IMR-90 (cell line): ENCODE measurements around the gene OVCH1. TPM values are rescaled to one million over a fixed set of nuclear protein-coding genes. Genes with fewer than 3 reads are reported as not detected.

ENCODE experiments used
- ATAC-seq: fragments of 200-7000 bp; cut with Tn5 transposase; 2 replicates; pipeline ENCODE4 v1.9.1; 2020; ENCODE audit warnings: low read depth, mild to moderate bottlenecking, moderate library complexity
- BruUV-seq: library from RNA; stranded (reverse); fragments of 400-500 nt; replicated peaks from 2 replicates; lab custom pipeline; 2021; lab: Mats Ljungman, UMichigan
- CTCF ChIA-PET: fragments of 300-600 bp; formaldehyde crosslinking; extraction: SDS; loops from one replicate; lab custom pipeline; 2021; ENCODE audit warnings: antibody characterized with exemption; lab: Yijun Ruan, JAX
- POLR2A ChIA-PET: fragments of 300-600 bp; sonication (Branson Sonifier 250); formaldehyde crosslinking; loops from one replicate; lab custom pipeline; 2022; ENCODE audit warnings: antibody characterized with exemption; ENCODE audit not compliant: unreplicated experiment; lab: Charles Lee
- DNase-seq: peaks from one replicate; pipeline ENCODE4 v3.0.0; 2013
- H2AFZ ChIP-seq: replicated peaks from 2 replicates; pipeline ENCODE3; 2013; ENCODE audit warnings: low read length, mild to moderate bottlenecking; ENCODE audit not compliant: poor library complexity
- H2AK5ac ChIP-seq: 2 replicates; pipeline ENCODE4 v1.6.1; 2013; ENCODE audit warnings: low read depth, low read length, inconsistent platforms
- H2AK9ac ChIP-seq: replicated peaks from 2 replicates; pipeline ENCODE3; 2013; ENCODE audit warnings: mild to moderate bottlenecking, low read depth, low read length, moderate library complexity; ENCODE audit not compliant: poor library complexity
- H2BK120ac ChIP-seq: 2 replicates; pipeline ENCODE4 v1.6.1; 2013; ENCODE audit warnings: low read depth, low read length, inconsistent platforms
- H2BK15ac ChIP-seq: 3 replicates; pipeline ENCODE4 v1.6.1; 2013; ENCODE audit warnings: low read depth, low read length, inconsistent platforms
- H2BK20ac ChIP-seq: 2 replicates; pipeline ENCODE4 v1.6.1; 2013; ENCODE audit warnings: low read depth, mild to moderate bottlenecking, inconsistent platforms, low read length, moderate library complexity
- H2BK5ac ChIP-seq: 2 replicates; pipeline ENCODE4 v1.6.1; 2013; ENCODE audit warnings: mild to moderate bottlenecking, low read depth, low read length, inconsistent platforms; ENCODE audit not compliant: poor library complexity, severe bottlenecking
- H3K14ac ChIP-seq: replicated peaks from 2 replicates; pipeline ENCODE4 v1.6.1; 2013; ENCODE audit warnings: low read depth, low read length, inconsistent platforms
- H3K18ac ChIP-seq: 2 replicates; pipeline ENCODE4 v1.6.1; 2013; ENCODE audit warnings: low read depth, low read length, control low read depth
- H3K23ac ChIP-seq: 2 replicates; pipeline ENCODE4 v1.6.1; 2013; ENCODE audit warnings: low read depth, low read length, inconsistent platforms
- H3K27ac ChIP-seq: 2 replicates; pipeline ENCODE4 v1.5.1; 2013; ENCODE audit warnings: mild to moderate bottlenecking, control low read depth, low read length; ENCODE audit not compliant: insufficient read depth
- H3K27me3 ChIP-seq: 2 replicates; pipeline ENCODE4 v1.6.1; 2013; ENCODE audit warnings: low read length; ENCODE audit not compliant: control insufficient read depth, insufficient read depth
- H3K36me3 ChIP-seq: 2 replicates; pipeline ENCODE4 v1.6.1; 2013; ENCODE audit warnings: low read length, mixed read lengths; ENCODE audit not compliant: control insufficient read depth, insufficient read depth
- H3K4ac ChIP-seq: 2 replicates; pipeline ENCODE4 v1.6.1; 2013; ENCODE audit warnings: low read depth, low read length, inconsistent platforms
- H3K4me1 ChIP-seq: 2 replicates; pipeline ENCODE4 v1.6.1; 2013; ENCODE audit warnings: low read length, mixed read lengths; ENCODE audit not compliant: control insufficient read depth, insufficient read depth
- H3K4me2 ChIP-seq: 2 replicates; pipeline ENCODE4 v1.6.1; 2013; ENCODE audit warnings: low read depth, mild to moderate bottlenecking, control low read depth, low read length, moderate library complexity
- H3K4me3 ChIP-seq: 2 replicates; pipeline ENCODE4 v1.5.1; 2013; ENCODE audit warnings: low read depth, mild to moderate bottlenecking, control low read depth, low read length, moderate library complexity; ENCODE audit not compliant: insufficient read depth
- H3K56ac ChIP-seq: 2 replicates; pipeline ENCODE4 v1.6.1; 2013; ENCODE audit warnings: low read length, inconsistent platforms; ENCODE audit not compliant: insufficient read depth; ENCODE audit errors: extremely low read depth
- H3K79me1 ChIP-seq, 2 experiments: 2 replicates each; pipeline ENCODE4 v1.6.1; 2013; ENCODE audit warnings: low read length in 2 of 2, inconsistent platforms in 1 of 2, low read depth in 1 of 2
- H3K9ac ChIP-seq: 2 replicates; pipeline ENCODE4 v1.6.1; 2013; ENCODE audit warnings: low read depth, low read length, control low read depth
- H3K9me1 ChIP-seq: 2 replicates; pipeline ENCODE4 v1.6.1; 2013; ENCODE audit warnings: low read length, inconsistent platforms; ENCODE audit not compliant: insufficient read depth
- H3K9me3 ChIP-seq: 2 replicates; pipeline ENCODE4 v1.6.1; 2013; ENCODE audit warnings: low read length; ENCODE audit not compliant: control insufficient read depth, insufficient read depth
- H4K20me1 ChIP-seq: 2 replicates; pipeline ENCODE4 v1.6.1; 2013; ENCODE audit warnings: low read length, inconsistent platforms; ENCODE audit not compliant: insufficient read depth
- H4K5ac ChIP-seq: 2 replicates; pipeline ENCODE4 v1.6.1; 2013; ENCODE audit warnings: mild to moderate bottlenecking, low read depth, low read length, control low read depth
- H4K8ac ChIP-seq, 2 experiments: 2 replicates each; pipeline ENCODE4 v1.6.1; 2013; ENCODE audit warnings: low read depth in 2 of 2, low read length in 2 of 2, control low read depth in 1 of 2, inconsistent platforms in 1 of 2
- H4K91ac ChIP-seq: 2 replicates; pipeline ENCODE4 v1.6.1; 2013; ENCODE audit warnings: low read depth, low read length, inconsistent platforms; ENCODE audit not compliant: insufficient read depth
- CEBPB ChIP-seq: IDR thresholded peaks from 2 replicates; pipeline ENCODE4 v1.6.1; 2012; ENCODE audit warnings: low read depth, low read length, improper control_type of control experiment
- MXI1 ChIP-seq: IDR thresholded peaks from 2 replicates; pipeline ENCODE4 v1.6.1; 2012; ENCODE audit warnings: low read depth, mild to moderate bottlenecking, low read length, moderate library complexity, borderline replicate concordance
- dilution Hi-C: fragments of 300-500 bp; cut with HindIII; formaldehyde crosslinking; loops from one replicate; pipeline ENCODE4 v1.14.3; 2018; ENCODE audit warnings: low sequenced_read_pairs; ENCODE audit not compliant: unreplicated experiment
- in situ Hi-C: fragments of 300-500 bp; cut with MboI; formaldehyde crosslinking; loops from 3 replicates; pipeline ENCODE4 v1.14.3; 2019; ENCODE audit warnings: low sequenced_read_pairs, inconsistent platforms, mixed read lengths
- intact Hi-C: fragments of 100-400 bp; cut with micrococcal nuclease; formaldehyde crosslinking; loops from 2 replicates; pipeline ENCODE4 v1.10.0; 2022
- polyA plus RNA-seq, 3 experiments: library from polyadenylated mRNA; depleted of rRNA; stranded (reverse); fragments of >200 nt; gene quantifications; 2 replicates each; pipeline ENCODE4 v1.2.3, GENCODE V29; 2012; ENCODE audit warnings: low replicate concordance in 1 of 3
- total RNA-seq: library from RNA; depleted of rRNA; stranded (reverse); fragments of >200 nt; gene quantifications from 2 replicates; pipeline ENCODE4 v1.2.3, GENCODE V29; 2012

The OVCH1 gene
- total and polyA plus RNA-seq, 2 of the 4 experiments (the other 2 are of a cell fraction), result 0.05 to 0.18 TPM

DNA sequence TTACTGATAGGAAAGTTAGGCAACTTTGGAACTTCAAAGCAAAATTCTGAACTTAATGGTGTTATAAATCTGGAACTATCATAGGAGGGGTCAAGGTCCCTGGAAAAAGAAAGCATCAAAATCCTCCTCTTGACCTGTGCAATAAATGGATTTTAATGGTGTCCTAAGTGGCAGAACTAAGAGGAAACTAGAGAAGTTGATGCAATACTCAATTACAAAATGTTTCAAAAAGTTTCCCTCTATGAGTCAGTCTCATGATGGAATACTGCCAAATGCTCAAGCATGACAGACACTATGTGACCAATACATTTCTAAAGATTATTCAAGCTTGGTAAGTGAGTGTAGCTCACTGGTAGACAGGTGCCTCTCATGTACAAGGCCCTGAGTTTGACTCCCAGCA, 68.9 kb downstream of the OVCH1 start:
- no peak overlapping the region for H2AK9ac ChIP-seq
- peak; percentile 84 for DNase-seq
- H3K27ac ChIP-seq, result no peak overlapping the region
- intact Hi-C loops, result no loop called here
- H2BK120ac ChIP-seq, result peak overlapping the region; percentile 54; the same call in 1 of the 2 replicates
- no peak overlapping the region for H3K14ac ChIP-seq
- TF ChIP-seq CEBPB, result peak; percentile 92
- no peak for TF ChIP-seq MXI1
- ChIA-PET POLR2A (no interaction called here), CTCF (no interaction called here)
- H3K9me3 ChIP-seq, result no peaks in the 10 kb centered on the region
- no peak overlapping the region for H4K5ac ChIP-seq
- H3K4me3 ChIP-seq, result no peak overlapping the region
- no peaks in the 10 kb centered on the region for H3K9me1 ChIP-seq
- no peak overlapping the region for H2AK5ac ChIP-seq
- no peaks in the 10 kb centered on the region for H3K36me3 ChIP-seq
- peak overlapping the region; percentile 66; the same call in 1 of the 2 replicates for H2BK20ac ChIP-seq
- H3K4me1 ChIP-seq, result no peaks in the 10 kb centered on the region
- H2BK5ac ChIP-seq, result no peak overlapping the region
- no peak overlapping the region for H3K18ac ChIP-seq
- in situ Hi-C loops, result no loop called here
- dilution Hi-C loops, result no loop called here
- H4K20me1 ChIP-seq, result no peaks in the 10 kb centered on the region
- no peaks in the 10 kb centered on the region for H3K27me3 ChIP-seq
- peak overlapping the region in 1 of 2 experiments; percentile 39; a peak in 1 of 4 replicates for H4K8ac ChIP-seq
- H3K23ac ChIP-seq, result no peak overlapping the region
- no peak overlapping the region for H3K56ac ChIP-seq
- no TSS peak for BruUV-seq
- no peak overlapping the region for H3K4ac ChIP-seq
- peak; percentile 78 for ATAC-seq
- no peak overlapping the region for H3K9ac ChIP-seq
- no peak overlapping the region for H3K4me2 ChIP-seq
- H4K91ac ChIP-seq, result peak overlapping the region; percentile 43; the same call in 1 of the 2 replicates
- H2AFZ ChIP-seq, result no peak overlapping the region
- H3K79me1 ChIP-seq, result no peaks in the 10 kb centered on the region
- no peak overlapping the region for H2BK15ac ChIP-seq
